NT2/D1 (cell line): ENCODE measurements around the gene LRCH1.

Experiments used
- SUZ12 ChIP-seq: IDR thresholded peaks from 2 replicates; pipeline ENCODE4 v1.6.1; 2011; ENCODE audit not compliant: insufficient read length, insufficient read depth; ENCODE audit errors: extremely low read depth
- ZNF274 ChIP-seq: IDR thresholded peaks from 2 replicates; pipeline ENCODE4 v1.6.1; 2011; ENCODE audit warnings: mild to moderate bottlenecking, low read depth, low read length

DNA sequence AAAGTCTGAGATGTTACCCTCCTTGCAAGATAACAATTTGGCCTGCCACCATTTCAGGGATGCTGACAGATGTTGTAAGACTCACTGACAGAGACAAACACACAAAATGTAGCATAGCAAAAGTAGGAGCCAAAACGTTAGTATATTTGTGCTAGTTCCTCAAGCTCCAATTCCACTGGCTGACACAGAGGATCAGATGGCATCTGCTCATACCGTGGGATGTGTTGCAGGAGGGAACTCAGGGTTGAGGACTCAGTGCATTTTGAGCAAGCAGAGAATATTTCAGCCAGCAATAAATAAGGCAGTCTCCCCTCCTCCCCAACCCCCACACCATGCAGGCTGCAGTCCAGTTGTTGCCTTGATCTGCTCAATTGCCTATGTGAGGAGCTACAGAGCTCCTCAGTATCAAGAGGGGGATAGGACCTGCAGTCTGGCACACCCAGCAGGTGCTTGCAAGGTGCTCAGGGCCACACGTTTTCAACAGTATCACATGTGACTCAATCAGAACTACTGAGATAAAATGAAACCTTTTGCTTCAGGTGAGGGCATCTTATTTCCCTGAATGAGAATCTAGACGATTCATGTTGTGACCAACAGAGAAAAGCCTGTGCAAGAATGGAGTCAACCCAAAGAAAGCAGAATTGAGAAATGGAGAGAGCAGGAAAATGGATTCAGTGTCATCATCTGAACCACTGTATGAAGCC, 23.6 kb upstream of the LRCH1 start:
- no peak for TF ChIP-seq SUZ12
- TF ChIP-seq ZNF274, result no peak
